Esophagus muscularis mucosa (tissue), 4 donors: ENCODE results near the gene BTD. TPM values are rescaled to one million over a fixed set of nuclear protein-coding genes. Genes with fewer than 3 reads are reported as not detected.

Experiments
- DNase-seq: peaks from one replicate; pipeline ENCODE4 v3.0.0-alpha.2; 2017; ENCODE audit errors: extremely low spot score
- H3K27ac ChIP-seq, 4 donors: fragments of 200-600 bp; sonication (generic); replicated peaks in 1 of 4; 1 replicate in 3 of 4; 2 replicates in 1 of 4; pipeline ENCODE4 v1.5.1; 2016 to 2019; ENCODE audit warnings: mild to moderate bottlenecking in 1 of 4
- H3K27me3 ChIP-seq, 4 donors: fragments of 200-600 bp; sonication (generic); one replicate each; pipeline versions ENCODE4 v1.5.1 to v1.6.0; 2016 to 2019
- H3K36me3 ChIP-seq, 4 donors: fragments of 200-600 bp; sonication (generic); one replicate each; pipeline ENCODE4 v1.5.1; 2016 to 2019
- H3K4me1 ChIP-seq, 4 donors: fragments of 200-600 bp; sonication (generic); one replicate each; pipeline ENCODE4 v1.5.1; 2016 to 2019
- H3K4me3 ChIP-seq, 4 donors: fragments of 200-600 bp; sonication (generic); 1 replicate in 2 of 4; 2 replicates in 2 of 4; pipeline ENCODE4 v1.5.1; 2016 to 2019; ENCODE audit warnings: mild to moderate bottlenecking in 4 of 4, moderate library complexity in 1 of 4
- H3K9me3 ChIP-seq, 4 donors: fragments of 200-600 bp; sonication (generic); 1 replicate in 3 of 4; 2 replicates in 1 of 4; pipeline ENCODE4 v1.5.1; 2016 to 2019
- EP300 ChIP-seq: sonication (generic); formaldehyde crosslinking; IDR thresholded peaks from one replicate; pipeline ENCODE4 v1.6.1; 2017; ENCODE audit warnings: antibody characterized with exemption
- POLR2A ChIP-seq: fragments of 450-650 bp; IDR thresholded peaks from one replicate; pipeline ENCODE4 v1.6.1; 2017; ENCODE audit warnings: antibody characterized with exemption, moderate library complexity, mild to moderate bottlenecking, low read depth
- POLR2AphosphoS5 ChIP-seq, 2 donors: sonication (generic); formaldehyde crosslinking; IDR thresholded peaks; one replicate each; pipeline ENCODE4 v1.6.1; 2017; ENCODE audit warnings: antibody characterized with exemption in 2 of 2
- WGBS: methylation state at CpG from one replicate; pipeline ENCODE4 v1.1.5; 2018; 5-methylcytosine and 5-hydroxymethylcytosine counted together
- intact Hi-C: fragments of 100-400 bp; cut with DNase I; formaldehyde crosslinking; loops from one replicate; pipeline ENCODE4 v1.15.1; 2023
- total RNA-seq, 4 donors: library from RNA; depleted of rRNA; stranded (reverse); fragments of >200 nt; gene quantifications; one replicate each; pipeline versions ENCODE4 v1.1.0 to v1.2.1, GENCODE V29; 2016
- TF ChIP-seq, protein P1 (sequence below), 3 experiments: fragments of 200-600 bp in 2 of 3; fragments of 450-650 bp in 1 of 3; sonication (generic) in 2 of 3; IDR thresholded peaks; one replicate each; pipeline ENCODE4 v1.5.1; 2017 to 2019; ENCODE audit warnings: antibody characterized with exemption in 3 of 3, mild to moderate bottlenecking in 2 of 3, moderate library complexity in 1 of 3

Gene BTD
- total RNA-seq, 4 donors from 2014 or later: 38.5 to 65.2 (median 41.6) TPM

DNA sequence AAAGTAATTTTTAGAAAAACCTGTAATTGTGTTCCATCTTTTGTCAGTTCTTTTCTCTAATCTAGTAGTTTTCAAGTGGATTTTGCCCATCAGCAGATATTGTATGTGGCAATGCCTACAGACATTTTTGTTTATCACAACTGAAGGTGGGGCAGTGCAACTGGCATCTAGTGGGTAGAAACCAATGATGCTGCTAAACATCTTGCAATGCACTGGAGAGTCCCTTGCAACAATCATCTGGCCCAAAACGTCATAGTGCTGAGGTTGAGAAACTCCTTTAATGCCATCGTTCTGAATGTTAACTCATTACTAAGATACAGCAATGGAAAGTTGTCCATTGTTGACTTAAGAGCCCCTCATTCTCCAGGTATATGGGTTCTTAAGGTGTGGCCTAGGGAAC, 80.1 kb downstream of the BTD start:
- peaks cover 12 to 18% (median 13%) of the 10 kb centered on the region in 4 donors for H3K4me1 ChIP-seq
- intact Hi-C loops: no loop called here
- TF ChIP-seq EP300 (no peak), POLR2A (no peak), POLR2AphosphoS5 (IDR thresholded peaks at IDR 0.05) (no peak)
- TF ChIP-seq, protein P1, sequence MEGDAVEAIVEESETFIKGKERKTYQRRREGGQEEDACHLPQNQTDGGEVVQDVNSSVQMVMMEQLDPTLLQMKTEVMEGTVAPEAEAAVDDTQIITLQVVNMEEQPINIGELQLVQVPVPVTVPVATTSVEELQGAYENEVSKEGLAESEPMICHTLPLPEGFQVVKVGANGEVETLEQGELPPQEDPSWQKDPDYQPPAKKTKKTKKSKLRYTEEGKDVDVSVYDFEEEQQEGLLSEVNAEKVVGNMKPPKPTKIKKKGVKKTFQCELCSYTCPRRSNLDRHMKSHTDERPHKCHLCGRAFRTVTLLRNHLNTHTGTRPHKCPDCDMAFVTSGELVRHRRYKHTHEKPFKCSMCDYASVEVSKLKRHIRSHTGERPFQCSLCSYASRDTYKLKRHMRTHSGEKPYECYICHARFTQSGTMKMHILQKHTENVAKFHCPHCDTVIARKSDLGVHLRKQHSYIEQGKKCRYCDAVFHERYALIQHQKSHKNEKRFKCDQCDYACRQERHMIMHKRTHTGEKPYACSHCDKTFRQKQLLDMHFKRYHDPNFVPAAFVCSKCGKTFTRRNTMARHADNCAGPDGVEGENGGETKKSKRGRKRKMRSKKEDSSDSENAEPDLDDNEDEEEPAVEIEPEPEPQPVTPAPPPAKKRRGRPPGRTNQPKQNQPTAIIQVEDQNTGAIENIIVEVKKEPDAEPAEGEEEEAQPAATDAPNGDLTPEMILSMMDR (IDR thresholded peaks at IDR 0.05): no peak
- 69% methylated on average over 2 of the region's 2 CpGs for WGBS
- H3K4me3 ChIP-seq: no peak overlapping the region
- H3K36me3 ChIP-seq: peaks cover 10 to 51% (median 36%) of the 10 kb centered on the region in 4 donors
- H3K27ac ChIP-seq: no peak overlapping the region
- H3K27me3 ChIP-seq: no peaks in the 10 kb centered on the region
- no peaks in the 10 kb centered on the region for H3K9me3 ChIP-seq
- DNase-seq: no peak

DNA sequence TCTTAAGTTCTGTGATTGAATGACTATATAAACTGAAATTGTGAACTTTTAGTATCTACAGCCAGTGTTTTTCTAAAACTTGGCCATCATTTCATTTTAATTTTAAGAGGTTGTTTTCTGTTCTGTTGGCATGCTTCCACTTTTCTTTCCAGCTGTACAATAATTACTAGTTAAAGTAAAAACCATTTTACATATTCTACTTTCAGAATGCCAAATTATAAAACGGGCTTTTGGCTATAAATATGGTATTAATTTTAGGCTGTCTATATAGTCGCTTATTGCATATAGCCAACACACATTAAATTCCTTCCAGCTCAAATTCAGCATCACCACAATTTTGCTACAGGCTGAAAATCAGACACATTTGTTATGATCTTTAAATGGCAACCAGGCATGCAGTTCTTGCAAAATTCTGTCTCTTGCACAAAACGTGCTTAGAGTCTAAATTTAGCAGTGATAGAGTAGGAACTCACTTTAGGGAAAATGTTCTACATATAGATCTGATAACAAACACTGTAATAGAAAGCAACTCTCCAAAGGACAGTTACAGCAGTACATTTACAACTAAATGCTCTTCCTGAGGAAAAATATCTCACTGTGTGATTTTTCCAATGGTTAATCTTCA, 81.1 kb downstream of the BTD start:
- 31% methylated on average over 3 of the region's 3 CpGs for WGBS
- no peaks in the 10 kb centered on the region for H3K27me3 ChIP-seq
- no peak for DNase-seq
- H3K9me3 ChIP-seq: no peaks in the 10 kb centered on the region
- H3K36me3 ChIP-seq: peaks cover 9 to 48% (median 33%) of the 10 kb centered on the region in 4 donors
- no peak overlapping the region for H3K4me3 ChIP-seq
- H3K4me1 ChIP-seq: peaks cover 12 to 18% (median 13%) of the 10 kb centered on the region in 4 donors
- no peak for TF ChIP-seq POLR2A
- no peak for TF ChIP-seq EP300
- TF ChIP-seq, protein P1 (IDR thresholded peaks at IDR 0.05): no peak
- TF ChIP-seq POLR2AphosphoS5 (IDR thresholded peaks at IDR 0.05): no peak
- intact Hi-C loops: no loop called here
- no peak overlapping the region for H3K27ac ChIP-seq

DNA sequence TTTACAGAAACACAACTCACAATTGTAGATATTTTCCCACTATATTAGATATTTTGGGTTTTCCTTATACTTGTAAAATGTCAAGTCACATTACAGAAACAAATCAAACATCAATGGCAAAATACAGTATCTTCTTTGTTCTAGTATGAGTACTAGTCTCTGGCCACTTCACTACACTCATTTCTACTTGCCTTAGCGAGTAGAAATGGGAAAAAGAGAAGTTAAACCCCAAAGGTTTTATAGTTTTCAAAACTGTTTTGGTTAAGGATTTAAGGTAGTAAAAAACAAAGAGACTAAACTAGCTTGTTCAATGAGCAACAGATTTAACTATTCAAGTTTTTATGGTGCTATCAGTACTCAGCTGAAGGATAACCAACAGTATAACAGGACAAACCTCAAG, 81.7 kb downstream of the BTD start:
- Histone ChIP-seq H3K4me1 (peaks cover 12 to 18% (median 13%) of the 10 kb centered on the region in 4 donors), H3K27ac (no peak overlapping the region), H3K36me3 (peaks cover 4 to 48% (median 33%) of the 10 kb centered on the region in 4 donors), H3K4me3 (no peak overlapping the region), H3K27me3 (no peaks in the 10 kb centered on the region), H3K9me3 (no peaks in the 10 kb centered on the region)
- 75% methylated on average over 1 of the region's 1 CpG for WGBS
- DNase-seq: no peak
- intact Hi-C loops: no loop called here
- TF ChIP-seq EP300: no peak
- no peak for TF ChIP-seq POLR2AphosphoS5 (IDR thresholded peaks at IDR 0.05)
- TF ChIP-seq, protein P1 (IDR thresholded peaks at IDR 0.05): no peak
- TF ChIP-seq POLR2A: no peak

DNA sequence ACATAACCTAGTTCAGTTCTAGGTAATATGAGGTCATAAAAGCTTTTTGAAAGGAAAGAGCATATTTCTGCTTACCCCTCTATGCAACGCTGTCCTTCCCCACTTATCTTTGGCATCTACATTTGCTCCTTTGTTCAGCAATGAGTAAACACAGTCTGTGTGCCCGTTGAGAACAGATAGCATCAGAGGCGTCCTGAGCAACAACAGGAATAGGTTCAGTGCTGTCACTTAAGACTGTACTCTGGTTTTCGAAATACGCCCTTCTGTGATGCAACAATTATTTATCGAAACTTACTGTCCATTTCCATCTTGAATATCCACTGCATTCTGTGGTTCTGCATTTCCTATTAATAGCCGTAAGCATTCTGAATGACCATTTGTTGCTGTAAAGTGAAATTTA, 84.4 kb downstream of the BTD start:
- TF ChIP-seq POLR2AphosphoS5 (IDR thresholded peaks at IDR 0.05) (no peak), POLR2A (no peak), EP300 (no peak)
- TF ChIP-seq, protein P1 (IDR thresholded peaks at IDR 0.05): no peak
- Histone ChIP-seq H3K4me1 (peaks cover 12 to 18% (median 13%) of the 10 kb centered on the region in 4 donors), H3K27ac (no peak overlapping the region), H3K4me3 (no peak overlapping the region), H3K9me3 (no peaks in the 10 kb centered on the region), H3K36me3 (peaks cover 4 to 59% (median 37%) of the 10 kb centered on the region in 4 donors), H3K27me3 (no peaks in the 10 kb centered on the region)
- DNase-seq: no peak
- intact Hi-C loops: no loop called here
- 87% methylated on average over 7 of the region's 7 CpGs for WGBS

DNA sequence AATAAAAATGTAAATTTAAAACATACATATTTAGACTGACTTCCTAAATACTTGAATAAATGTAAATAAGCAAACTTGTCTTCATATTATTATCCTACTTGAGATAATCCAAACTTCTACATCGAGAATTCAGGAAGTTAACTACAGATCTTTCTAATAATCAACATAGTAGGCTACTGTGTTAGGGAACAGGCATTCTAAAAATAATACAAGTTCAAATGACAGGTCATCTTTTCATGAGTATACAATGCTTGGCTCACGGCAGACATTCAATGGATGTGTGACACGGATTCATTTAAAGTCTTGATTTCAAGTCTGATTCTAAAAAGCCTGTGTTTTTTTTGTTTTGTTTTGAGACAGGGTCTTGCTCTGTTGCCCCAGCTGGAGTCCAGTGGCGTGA, 88.7 kb downstream of the BTD start:
- H3K9me3 ChIP-seq: no peaks in the 10 kb centered on the region
- H3K27me3 ChIP-seq: no peaks in the 10 kb centered on the region
- no peak for TF ChIP-seq POLR2A
- TF ChIP-seq EP300: no peak
- no peak for TF ChIP-seq POLR2AphosphoS5 (IDR thresholded peaks at IDR 0.05)
- H3K36me3 ChIP-seq: peaks cover 4 to 65% (median 34%) of the 10 kb centered on the region in 4 donors
- 81% methylated on average over 4 of the region's 4 CpGs for WGBS
- no peak for DNase-seq
- H3K4me3 ChIP-seq: no peak overlapping the region
- intact Hi-C loops: no loop called here
- no peaks in the 10 kb centered on the region for H3K4me1 ChIP-seq
- H3K27ac ChIP-seq: no peak overlapping the region
